Activated CD4-positive, alpha-beta T cell treated with anti-CD3 and anti-CD28 coated beads, Interleukin-2, amount 10 ng/mL, durations not matched to agents 24 days and 14 days (primary cell): ENCODE data around the gene MMAB. TPM values are rescaled to one million over a fixed set of nuclear protein-coding genes. Genes with fewer than 3 reads are reported as not detected.
A peak's percentile ranks its signal among the peaks of the same experiment; 100 is the strongest.

Source experiments
- DNase-seq: peaks from one replicate; pipeline ENCODE4 v3.0.0; 2022
- H3K27ac Mint-ChIP-seq: one replicate; pipeline ENCODE4 v1.8.0; 2022; ENCODE audit warnings: mild to moderate bottlenecking, mixed read lengths
- H3K27me3 Mint-ChIP-seq: one replicate; pipeline ENCODE4 v1.8.0; 2022; ENCODE audit warnings: mixed read lengths
- H3K36me3 Mint-ChIP-seq: one replicate; pipeline ENCODE4 v1.8.0; 2022; ENCODE audit warnings: low read depth, mild to moderate bottlenecking, mixed read lengths
- H3K4me1 Mint-ChIP-seq: one replicate; pipeline ENCODE4 v1.8.0; 2021; ENCODE audit warnings: mixed read lengths
- H3K4me3 Mint-ChIP-seq: one replicate; pipeline ENCODE4 v1.8.0; 2022; ENCODE audit warnings: mild to moderate bottlenecking, moderate library complexity, mixed read lengths
- H3K9me3 Mint-ChIP-seq: one replicate; pipeline ENCODE4 v1.8.0; 2021; ENCODE audit warnings: mixed read lengths
- intact Hi-C: fragments of 100-400 bp; cut with micrococcal nuclease; formaldehyde crosslinking; loops from one replicate; pipeline ENCODE4 v1.15.1; 2023
- total RNA-seq: library from RNA; stranded (reverse); gene quantifications from 2 replicates; pipeline ENCODE4 v1.2.3, GENCODE V29; 2022

MMAB gene
- total RNA-seq = 44.3 and 45.8 TPM in 2 replicates

- peak; percentile 99 for DNase-seq
- intact Hi-C loops = loop anchor here (1.0 to 5.0 kb wide), 4 partner anchors 96 to 716 kb away; partner anchors contain the start of genes FAM222A, KCTD10, SSH1 and TCHP
Observed at GRCh38 chr12:109573029-109573913, at the start of gene MMAB, which contains the start of gene MVK. Gene MMAB (minus strand): TSS chr12:109573504. CDS start chr12:109573480, 24 bp downstream. Gene MVK (plus strand): TSS chr12:109573794. CDS start chr12:109574823, 1,029 bp downstream.

GRCh38 chr12:109621901-109622364 is 48.6 kb upstream of the MMAB start:
- Mint-ChIP-seq H3K4me3 (no peak overlapping the region), H3K27me3 (peaks cover 16% of the 10 kb centered on the region), H3K27ac (no peak overlapping the region), H3K4me1 (no peaks in the 10 kb centered on the region), H3K36me3 (no peaks in the 10 kb centered on the region), H3K9me3 (no peaks in the 10 kb centered on the region)
- intact Hi-C loops = no loop called here
- DNase-seq = no peak

More at GRCh38 chr12:109573029-109573913, at the start of gene MMAB, which contains the start of gene MVK:
- peaks cover 4% of the 10 kb centered on the region for H3K9me3 Mint-ChIP-seq
- H3K4me1 Mint-ChIP-seq = peaks cover 22% of the 10 kb centered on the region
- H3K36me3 Mint-ChIP-seq = peaks cover 29% of the 10 kb centered on the region
- H3K4me3 Mint-ChIP-seq = peak within 1 kb of the TSS; percentile 93
- H3K27me3 Mint-ChIP-seq = no peaks in the 10 kb centered on the region
- peak within 1 kb of the TSS; percentile 95 for H3K27ac Mint-ChIP-seq

GRCh38 chr12:109621211-109621694 is 47.9 kb upstream of the MMAB start:
- Mint-ChIP-seq H3K4me1 (no peaks in the 10 kb centered on the region), H3K4me3 (no peak overlapping the region), H3K36me3 (no peaks in the 10 kb centered on the region), H3K9me3 (no peaks in the 10 kb centered on the region), H3K27ac (no peak overlapping the region), H3K27me3 (peaks cover 16% of the 10 kb centered on the region)
- no peak for DNase-seq
- intact Hi-C loops = no loop called here

- DNase-seq = no peak
- Mint-ChIP-seq H3K9me3 (no peaks in the 10 kb centered on the region), H3K36me3 (no peaks in the 10 kb centered on the region), H3K4me1 (no peaks in the 10 kb centered on the region), H3K27ac (no peak overlapping the region), H3K4me3 (no peak overlapping the region), H3K27me3 (peaks cover 22% of the 10 kb centered on the region)
- intact Hi-C loops = no loop called here
Observed at GRCh38 chr12:109619002-109619604, 45.8 kb upstream of the MMAB start.

- peaks cover 25% of the 10 kb centered on the region for H3K27me3 Mint-ChIP-seq
- H3K4me1 Mint-ChIP-seq = no peaks in the 10 kb centered on the region
- H3K9me3 Mint-ChIP-seq = no peaks in the 10 kb centered on the region
- H3K4me3 Mint-ChIP-seq = no peak overlapping the region
- intact Hi-C loops = no loop called here
- no peaks in the 10 kb centered on the region for H3K36me3 Mint-ChIP-seq
- H3K27ac Mint-ChIP-seq = no peak overlapping the region
- no peak for DNase-seq
Observed at GRCh38 chr12:109618082-109618481, 44.8 kb upstream of the MMAB start.

GRCh38 chr12:109617491-109617890 is 44.2 kb upstream of the MMAB start:
- intact Hi-C loops = no loop called here
- H3K36me3 Mint-ChIP-seq = no peaks in the 10 kb centered on the region
- no peak overlapping the region for H3K27ac Mint-ChIP-seq
- H3K9me3 Mint-ChIP-seq = no peaks in the 10 kb centered on the region
- no peak for DNase-seq
- no peaks in the 10 kb centered on the region for H3K4me1 Mint-ChIP-seq
- no peak overlapping the region for H3K4me3 Mint-ChIP-seq
- peaks cover 21% of the 10 kb centered on the region for H3K27me3 Mint-ChIP-seq

- peaks cover 9% of the 10 kb centered on the region for H3K27me3 Mint-ChIP-seq
- DNase-seq = no peak
- H3K4me3 Mint-ChIP-seq = no peak overlapping the region
- H3K9me3 Mint-ChIP-seq = no peaks in the 10 kb centered on the region
- intact Hi-C loops = no loop called here
- H3K27ac Mint-ChIP-seq = no peak overlapping the region
- H3K36me3 Mint-ChIP-seq = no peaks in the 10 kb centered on the region
- no peaks in the 10 kb centered on the region for H3K4me1 Mint-ChIP-seq
Observed at GRCh38 chr12:109615556-109616229, 42.4 kb upstream of the MMAB start.

GRCh38 chr12:109613649-109614455 is 40.5 kb upstream of the MMAB start:
- Mint-ChIP-seq H3K4me3 (no peak overlapping the region), H3K27ac (no peak overlapping the region), H3K9me3 (no peaks in the 10 kb centered on the region), H3K27me3 (peaks cover 16% of the 10 kb centered on the region), H3K4me1 (no peaks in the 10 kb centered on the region), H3K36me3 (no peaks in the 10 kb centered on the region)
- intact Hi-C loops = no loop called here
- DNase-seq = no peak

- Mint-ChIP-seq H3K27ac (no peak overlapping the region), H3K36me3 (no peaks in the 10 kb centered on the region), H3K27me3 (peaks cover 18% of the 10 kb centered on the region), H3K4me3 (no peak overlapping the region), H3K4me1 (no peaks in the 10 kb centered on the region), H3K9me3 (no peaks in the 10 kb centered on the region)
- intact Hi-C loops = no loop called here
- peak; percentile 58 for DNase-seq
Observed at GRCh38 chr12:109612975-109613502, 39.7 kb upstream of the MMAB start.

- intact Hi-C loops = no loop called here
- no peaks in the 10 kb centered on the region for H3K4me1 Mint-ChIP-seq
- no peaks in the 10 kb centered on the region for H3K9me3 Mint-ChIP-seq
- H3K4me3 Mint-ChIP-seq = no peak overlapping the region
- no peaks in the 10 kb centered on the region for H3K36me3 Mint-ChIP-seq
- H3K27me3 Mint-ChIP-seq = peaks cover 27% of the 10 kb centered on the region
- DNase-seq = no peak
- H3K27ac Mint-ChIP-seq = no peak overlapping the region
Observed at GRCh38 chr12:109612003-109612402, 38.7 kb upstream of the MMAB start.

GRCh38 chr12:109611223-109611622 is 37.9 kb upstream of the MMAB start:
- intact Hi-C loops = no loop called here
- Mint-ChIP-seq H3K27ac (no peak overlapping the region), H3K9me3 (no peaks in the 10 kb centered on the region), H3K27me3 (peaks cover 31% of the 10 kb centered on the region), H3K4me1 (no peaks in the 10 kb centered on the region), H3K36me3 (no peaks in the 10 kb centered on the region), H3K4me3 (no peak overlapping the region)
- DNase-seq = no peak

- H3K9me3 Mint-ChIP-seq = no peaks in the 10 kb centered on the region
- intact Hi-C loops = no loop called here
Observed at GRCh38 chr12:109610523-109610922, 37.2 kb upstream of the MMAB start.

GRCh38 chr12:109609342-109609741 is 36.0 kb upstream of the MMAB start:
- intact Hi-C loops = no loop called here
- Mint-ChIP-seq H3K4me1 (no peaks in the 10 kb centered on the region), H3K27me3 (peaks cover 31% of the 10 kb centered on the region), H3K9me3 (no peaks in the 10 kb centered on the region), H3K4me3 (no peak overlapping the region), H3K27ac (no peak overlapping the region), H3K36me3 (no peaks in the 10 kb centered on the region)
- DNase-seq = no peak

More at GRCh38 chr12:109610523-109610922, 37.2 kb upstream of the MMAB start:
- DNase-seq = no peak
- Mint-ChIP-seq H3K4me3 (no peak overlapping the region), H3K27ac (no peak overlapping the region), H3K27me3 (peaks cover 29% of the 10 kb centered on the region), H3K36me3 (no peaks in the 10 kb centered on the region), H3K4me1 (no peaks in the 10 kb centered on the region)
